HL-60 (cell line): ENCODE measurements around the gene AMBP.

Experiments used
- DNase-seq, 2 experiments: peaks; one replicate each; pipeline ENCODE4 v3.0.0-alpha.2; 2010 to 2020; ENCODE audit warnings: low read depth in 1 of 2, low spot score in 1 of 2
- H3K27ac ChIP-seq: fragments of 250-450 bp; sonication (Bioruptor Pico); replicated peaks from 2 replicates; pipeline ENCODE4 v1.5.1; 2020; ENCODE audit warnings: mild to moderate bottlenecking, moderate library complexity
- H3K27me3 ChIP-seq: fragments of 250-450 bp; sonication (Bioruptor Pico); 2 replicates; pipeline ENCODE4 v1.5.1; 2021; ENCODE audit warnings: mild to moderate bottlenecking, moderate library complexity; ENCODE audit not compliant: insufficient read depth, poor library complexity, severe bottlenecking
- H3K4me3 ChIP-seq: replicated peaks from 2 replicates; pipeline ENCODE4 v1.5.1; 2011; ENCODE audit warnings: mild to moderate bottlenecking, control low read depth, low read length; ENCODE audit not compliant: insufficient read depth
- CTCF ChIP-seq: IDR thresholded peaks from one replicate; pipeline ENCODE4 v1.5.1; 2011; ENCODE audit warnings: low read length, control low read depth, inconsistent platforms; ENCODE audit not compliant: insufficient read depth
- GABPA ChIP-seq: IDR thresholded peaks from 2 replicates; pipeline ENCODE4 v1.6.1; 2012; ENCODE audit warnings: low read depth
- POLR2AphosphoS5 ChIP-seq: IDR thresholded peaks from 2 replicates; pipeline ENCODE4 v1.6.1; 2012; ENCODE audit warnings: low read depth
- REST ChIP-seq: IDR thresholded peaks from 2 replicates; pipeline ENCODE4 v1.6.1; 2012; ENCODE audit warnings: low read depth; ENCODE audit not compliant: insufficient replicate concordance
- SPI1 ChIP-seq: IDR thresholded peaks from 2 replicates; pipeline ENCODE4 v1.6.1; 2012; ENCODE audit warnings: low read depth, mild to moderate bottlenecking, borderline replicate concordance

The AMBP gene

GRCh38 chr9:114098936-114099668 lies 21.0 kb upstream of the AMBP start, which contains the start of gene KIF12:
Gene KIF12 (minus strand): TSS chr9:114099292. CDS start chr9:114099276, 16 bp downstream.
- DNase-seq, result no peak
- no peak for TF ChIP-seq REST
- Histone ChIP-seq H3K4me3 (peak within 1 kb of the TSS; percentile 50), H3K27ac (no peak within 1 kb of the TSS), H3K27me3 (peaks cover 13% of the 10 kb centered on the region)

- DNase-seq, result peak in 1 of 2 experiments; percentile 31
Observed at GRCh38 chr9:114098021-114098935, 20.2 kb upstream of the AMBP start.

GRCh38 chr9:114097613-114098020 lies 19.5 kb upstream of the AMBP start:
- TF ChIP-seq POLR2AphosphoS5 (no peak), SPI1 (no peak)
- no peak overlapping the region for H3K27ac ChIP-seq
- H3K27me3 ChIP-seq, result peaks cover 13% of the 10 kb centered on the region
- H3K4me3 ChIP-seq, result peak overlapping the region; percentile 50
- DNase-seq, result no peak

More at GRCh38 chr9:114098021-114098935, 20.2 kb upstream of the AMBP start:
- TF ChIP-seq CTCF, result no peak
- TF ChIP-seq GABPA, result no peak
- TF ChIP-seq SPI1, result no peak
- TF ChIP-seq REST, result no peak
- no peak for TF ChIP-seq POLR2AphosphoS5
- no peak overlapping the region for H3K27ac ChIP-seq
- peaks cover 13% of the 10 kb centered on the region for H3K27me3 ChIP-seq
- H3K4me3 ChIP-seq, result peak overlapping the region; percentile 50

- Histone ChIP-seq H3K27me3 (peaks cover 13% of the 10 kb centered on the region), H3K27ac (no peak overlapping the region), H3K4me3 (no peak overlapping the region)
- TF ChIP-seq POLR2AphosphoS5 (no peak), REST (no peak), CTCF (no peak), SPI1 (no peak), GABPA (no peak)
- DNase-seq, result no peak
Observed at GRCh38 chr9:114096866-114097612, 18.9 kb upstream of the AMBP start.
